Embryonic facial prominence (tissue), 1 donor: ENCODE measurements around the gene KLF13.

ENCODE experiments used
- DNase-seq: peaks from one replicate; pipeline ENCODE4 v3.0.0-alpha.2; 2016; ENCODE audit errors: extremely low spot score

Gene KLF13

GRCh38 chr15:31326156-31326874 is at the start of gene KLF13:
KLF13 (plus strand) TSS chr15:31326835; CDS start chr15:31327213, 378 bp downstream.
- DNase-seq: peak; percentile 93

- DNase-seq: no peak
These were observed 49.1 kb upstream of the KLF13 start for GRCh38 chr15:31277335-31278060.

GRCh38 chr15:31278061-31278445 is 48.6 kb upstream of the KLF13 start:
- DNase-seq: no peak

- no peak for DNase-seq
These were observed 48.0 kb upstream of the KLF13 start for GRCh38 chr15:31278544-31279220.

- no peak for DNase-seq
These were observed 47.2 kb upstream of the KLF13 start for GRCh38 chr15:31279221-31280045.

GRCh38 chr15:31280046-31280830 is 46.4 kb upstream of the KLF13 start:
- no peak for DNase-seq

GRCh38 chr15:31280831-31281216 is 45.8 kb upstream of the KLF13 start:
- DNase-seq: no peak

GRCh38 chr15:31283043-31283442 is 43.6 kb upstream of the KLF13 start:
- DNase-seq: no peak

- DNase-seq: no peak
These were observed 40.8 kb upstream of the KLF13 start for GRCh38 chr15:31285772-31286261.

GRCh38 chr15:31291048-31291578 is 35.5 kb upstream of the KLF13 start:
- DNase-seq: no peak

GRCh38 chr15:31292391-31293015 is 34.1 kb upstream of the KLF13 start:
- DNase-seq: no peak

- no peak for DNase-seq
These were observed 33.0 kb upstream of the KLF13 start for GRCh38 chr15:31293655-31294054.

- no peak for DNase-seq
These were observed 32.6 kb upstream of the KLF13 start for GRCh38 chr15:31294067-31294466.

GRCh38 chr15:31295658-31296057 is 31.0 kb upstream of the KLF13 start:
- no peak for DNase-seq

- DNase-seq: no peak
These were observed 30.4 kb upstream of the KLF13 start for GRCh38 chr15:31296219-31296645.

GRCh38 chr15:31296646-31297574 is 29.7 kb upstream of the KLF13 start:
- no peak for DNase-seq

GRCh38 chr15:31297575-31298456 is 28.8 kb upstream of the KLF13 start:
- DNase-seq: no peak

- no peak for DNase-seq
These were observed 27.9 kb upstream of the KLF13 start for GRCh38 chr15:31298707-31299172.
